AG09319 (cell line): Measurements from ENCODE around the gene IFNE.
"Not testable (repeated sequence)": the region's sequence is repeated elsewhere in the genome, so short reads cannot be mapped to it uniquely, and the experiment has no call there.

Experiments used
- DNase-seq: peaks from one replicate; pipeline ENCODE4 v3.0.0-alpha.2; 2010; ENCODE audit warnings: low read depth; ENCODE audit errors: extremely low read depth
- CTCF ChIP-seq: IDR thresholded peaks from 2 replicates; pipeline ENCODE4 v1.5.1; 2011; ENCODE audit warnings: low read depth, mild to moderate bottlenecking, inconsistent platforms, low read length, moderate library complexity

Gene IFNE

GRCh38 chr9:21461377-21461776 lies 20.7 kb downstream of the IFNE start:
- no peak for DNase-seq
- no peak for TF ChIP-seq CTCF

GRCh38 chr9:21455320-21455719 lies 26.8 kb downstream of the IFNE start:
- no peak for DNase-seq

GRCh38 chr9:21454149-21454548 lies 28.0 kb downstream of the IFNE start:
- no peak for TF ChIP-seq CTCF
- DNase-seq = no peak

More at GRCh38 chr9:21455320-21455719, 26.8 kb downstream of the IFNE start:
- peak; percentile 64 for TF ChIP-seq CTCF

GRCh38 chr9:21452681-21453080 lies 29.4 kb downstream of the IFNE start:
- no peak for TF ChIP-seq CTCF
- no peak for DNase-seq

GRCh38 chr9:21450733-21451394 lies 31.2 kb downstream of the IFNE start:
- TF ChIP-seq CTCF = no peak
- DNase-seq = no peak

- not testable (repeated sequence) for DNase-seq
Measured at GRCh38 chr9:21449312-21449711, 32.8 kb downstream of the IFNE start.

GRCh38 chr9:21443849-21444625 lies 38.1 kb downstream of the IFNE start:
- TF ChIP-seq CTCF = no peak
- DNase-seq = no peak
